22Rv1 (cell line): Measurements from ENCODE around the gene CAMK1D.

Source experiments
- CTCF ChIP-seq: fragments of 450-650 bp; IDR thresholded peaks from 2 replicates; pipeline ENCODE4 v1.5.1; 2017; ENCODE audit warnings: mild to moderate bottlenecking
- ZFX ChIP-seq: fragments of 450-650 bp; IDR thresholded peaks from 2 replicates; pipeline ENCODE4 v1.6.1; 2017; ENCODE audit warnings: antibody characterized with exemption, borderline replicate concordance

GRCh38 chr10:12471135-12471534 lies 121.8 kb downstream of the CAMK1D start:
- TF ChIP-seq CTCF: no peak
- no peak for TF ChIP-seq ZFX
